Sigmoid colon (tissue), 4 donors: ENCODE measurements around the gene TCN1.

Source experiments
- EP300 ChIP-seq, 4 donors: sonication (generic); formaldehyde crosslinking; IDR thresholded peaks; one replicate each; pipeline ENCODE4 v1.6.1; 2017; ENCODE audit warnings: antibody characterized with exemption in 4 of 4
- POLR2A ChIP-seq, 2 donors: fragments of 450-650 bp; IDR thresholded peaks; one replicate each; pipeline ENCODE4 v1.6.1; 2016; ENCODE audit warnings: antibody characterized with exemption in 2 of 2, mild to moderate bottlenecking in 2 of 2, moderate library complexity in 2 of 2
- POLR2AphosphoS5 ChIP-seq, 4 donors: sonication (generic); formaldehyde crosslinking; IDR thresholded peaks; one replicate each; pipeline ENCODE4 v1.6.1; 2017; ENCODE audit warnings: antibody characterized with exemption in 4 of 4
- TF ChIP-seq, protein P1 (sequence below), 4 experiments: fragments of 450-650 bp in 3 of 4; fragments of 200-600 bp in 1 of 4; IDR thresholded peaks; one replicate each; pipeline ENCODE4 v1.5.1; 2016 to 2019; ENCODE audit warnings: antibody characterized with exemption in 4 of 4, mild to moderate bottlenecking in 3 of 4, moderate library complexity in 2 of 4

DNA sequence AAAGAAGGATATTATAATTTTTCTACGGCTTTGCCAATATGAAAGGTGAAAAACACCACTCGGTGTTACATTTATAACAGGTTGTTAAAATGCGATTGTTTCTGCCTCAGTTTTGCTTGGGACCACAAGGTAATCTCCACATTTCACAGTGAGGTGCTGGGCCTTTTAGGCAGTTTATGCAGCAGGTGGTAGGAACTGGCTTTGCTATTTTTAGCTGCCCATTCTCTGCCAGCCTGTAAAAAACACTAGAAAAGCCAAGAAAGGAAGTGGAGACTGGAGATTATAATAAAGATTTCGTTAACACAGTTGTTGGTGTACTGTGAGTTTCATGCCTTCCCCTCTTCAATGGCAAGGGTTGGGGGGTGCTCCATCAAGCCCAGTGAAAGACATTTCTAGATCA lies 47.7 kb downstream of the TCN1 start:
- TF ChIP-seq, protein P1, sequence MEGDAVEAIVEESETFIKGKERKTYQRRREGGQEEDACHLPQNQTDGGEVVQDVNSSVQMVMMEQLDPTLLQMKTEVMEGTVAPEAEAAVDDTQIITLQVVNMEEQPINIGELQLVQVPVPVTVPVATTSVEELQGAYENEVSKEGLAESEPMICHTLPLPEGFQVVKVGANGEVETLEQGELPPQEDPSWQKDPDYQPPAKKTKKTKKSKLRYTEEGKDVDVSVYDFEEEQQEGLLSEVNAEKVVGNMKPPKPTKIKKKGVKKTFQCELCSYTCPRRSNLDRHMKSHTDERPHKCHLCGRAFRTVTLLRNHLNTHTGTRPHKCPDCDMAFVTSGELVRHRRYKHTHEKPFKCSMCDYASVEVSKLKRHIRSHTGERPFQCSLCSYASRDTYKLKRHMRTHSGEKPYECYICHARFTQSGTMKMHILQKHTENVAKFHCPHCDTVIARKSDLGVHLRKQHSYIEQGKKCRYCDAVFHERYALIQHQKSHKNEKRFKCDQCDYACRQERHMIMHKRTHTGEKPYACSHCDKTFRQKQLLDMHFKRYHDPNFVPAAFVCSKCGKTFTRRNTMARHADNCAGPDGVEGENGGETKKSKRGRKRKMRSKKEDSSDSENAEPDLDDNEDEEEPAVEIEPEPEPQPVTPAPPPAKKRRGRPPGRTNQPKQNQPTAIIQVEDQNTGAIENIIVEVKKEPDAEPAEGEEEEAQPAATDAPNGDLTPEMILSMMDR (IDR thresholded peaks at IDR 0.05), result no peak
- no peak for TF ChIP-seq POLR2AphosphoS5 (IDR thresholded peaks at IDR 0.05)
- no peak for TF ChIP-seq EP300 (IDR thresholded peaks at IDR 0.05)
- TF ChIP-seq POLR2A (IDR thresholded peaks at IDR 0.05), result no peak
